IPS-18c (cell line): ENCODE data around the gene IRAK2.

ENCODE experiments used
- H3K4me3 ChIP-seq: 2 replicates; pipeline ENCODE4 v1.7.0; 2013; ENCODE audit warnings: low read depth, mild to moderate bottlenecking, low read length, moderate library complexity; ENCODE audit not compliant: insufficient read depth
- H3K9me3 ChIP-seq: one replicate; pipeline ENCODE4 v1.6.1; 2013; ENCODE audit warnings: mild to moderate bottlenecking, low read length, moderate library complexity; ENCODE audit not compliant: control insufficient read depth, insufficient read depth

IRAK2 gene

GRCh38 chr3:10280571-10280970, 115.9 kb downstream of the IRAK2 start:
- no peak overlapping the region for H3K4me3 ChIP-seq
- H3K9me3 ChIP-seq: no peaks in the 10 kb centered on the region

- Histone ChIP-seq H3K4me3 (no peak overlapping the region), H3K9me3 (no peaks in the 10 kb centered on the region)
Measured at GRCh38 chr3:10281951-10282350, 117.2 kb downstream of the IRAK2 start.

GRCh38 chr3:10283638-10284037, 118.9 kb downstream of the IRAK2 start:
- Histone ChIP-seq H3K4me3 (no peak overlapping the region), H3K9me3 (no peaks in the 10 kb centered on the region)

GRCh38 chr3:10284496-10284895, 119.8 kb downstream of the IRAK2 start:
- Histone ChIP-seq H3K4me3 (no peak overlapping the region), H3K9me3 (no peaks in the 10 kb centered on the region)

- H3K4me3 ChIP-seq: no peak overlapping the region
Measured at GRCh38 chr3:10285272-10286132, 120.8 kb downstream of the IRAK2 start.

GRCh38 chr3:10286133-10286524, 121.4 kb downstream of the IRAK2 start:
- no peaks in the 10 kb centered on the region for H3K9me3 ChIP-seq
- H3K4me3 ChIP-seq: no peak overlapping the region

More at GRCh38 chr3:10285272-10286132, 120.8 kb downstream of the IRAK2 start:
- no peaks in the 10 kb centered on the region for H3K9me3 ChIP-seq

- Histone ChIP-seq H3K4me3 (no peak overlapping the region), H3K9me3 (no peaks in the 10 kb centered on the region)
Measured at GRCh38 chr3:10286596-10287295, 122.0 kb downstream of the IRAK2 start.

- Histone ChIP-seq H3K4me3 (no peak overlapping the region), H3K9me3 (no peaks in the 10 kb centered on the region)
Measured at GRCh38 chr3:10287936-10288574, 123.3 kb downstream of the IRAK2 start.

- Histone ChIP-seq H3K4me3 (no peak overlapping the region), H3K9me3 (no peaks in the 10 kb centered on the region)
Measured at GRCh38 chr3:10288575-10288960, 123.8 kb downstream of the IRAK2 start.

- H3K4me3 ChIP-seq: no peak overlapping the region; the same call in 1 of the 2 replicates
- H3K9me3 ChIP-seq: no peaks in the 10 kb centered on the region
Measured at GRCh38 chr3:10289077-10289476, 124.4 kb downstream of the IRAK2 start.

- H3K9me3 ChIP-seq: no peaks in the 10 kb centered on the region
- H3K4me3 ChIP-seq: no peak overlapping the region
Measured at GRCh38 chr3:10289787-10290355, 125.2 kb downstream of the IRAK2 start.

- H3K4me3 ChIP-seq: no peak overlapping the region
Measured at GRCh38 chr3:10290481-10291176, 125.9 kb downstream of the IRAK2 start.

GRCh38 chr3:10291641-10292040, 126.9 kb downstream of the IRAK2 start:
- Histone ChIP-seq H3K9me3 (no peaks in the 10 kb centered on the region), H3K4me3 (no peak overlapping the region)

More at GRCh38 chr3:10290481-10291176, 125.9 kb downstream of the IRAK2 start:
- H3K9me3 ChIP-seq: no peaks in the 10 kb centered on the region

- no peaks in the 10 kb centered on the region for H3K9me3 ChIP-seq
Measured at GRCh38 chr3:10292505-10293419, 128.0 kb downstream of the IRAK2 start, which contains the start of gene GHRL. Gene GHRL (minus strand): TSS chr3:10292947. CDS start chr3:10290180, 2,767 bp downstream.

More at GRCh38 chr3:10292505-10293419, 128.0 kb downstream of the IRAK2 start, which contains the start of gene GHRL:
- H3K4me3 ChIP-seq: no peak within 1 kb of the TSS
